Spinal cord (tissue), 10 donors: Measurements from ENCODE around the gene PRDX1. TPM values are rescaled to one million over a fixed set of nuclear protein-coding genes. Genes with fewer than 3 reads are reported as not detected.
A peak's percentile ranks its signal among the peaks of the same experiment; 100 is the strongest.
"Not testable (repeated sequence)": the region's sequence is repeated elsewhere in the genome, so short reads cannot be mapped to it uniquely, and the experiment has no call there.

Experiments used
- DNase-seq, 6 donors: peaks; one replicate each; pipeline versions ENCODE4 v3.0.0 to v3.0.0-alpha.2; 2013 to 2015; ENCODE audit warnings: low spot score in 6 of 6, low read depth in 4 of 6
- H3K27ac ChIP-seq: one replicate; pipeline ENCODE4 v1.5.1; 2013; ENCODE audit warnings: low read depth, low read length, control low read depth
- H3K27me3 ChIP-seq: one replicate; pipeline ENCODE4 v1.6.1; 2013; ENCODE audit warnings: low read length; ENCODE audit not compliant: control insufficient read depth, insufficient read depth
- H3K36me3 ChIP-seq: one replicate; pipeline ENCODE4 v1.6.1; 2013; ENCODE audit warnings: low read length; ENCODE audit not compliant: control insufficient read depth, insufficient read depth
- H3K4me1 ChIP-seq: one replicate; pipeline ENCODE4 v1.6.1; 2013; ENCODE audit warnings: low read length; ENCODE audit not compliant: control insufficient read depth, insufficient read depth
- H3K4me3 ChIP-seq: one replicate; pipeline ENCODE4 v1.5.1; 2013; ENCODE audit warnings: low read depth, low read length, control low read depth
- H3K9me3 ChIP-seq: one replicate; pipeline ENCODE4 v1.6.1; 2013; ENCODE audit warnings: low read length; ENCODE audit not compliant: control insufficient read depth, insufficient read depth
- WGBS: methylation state at CpG from one replicate; pipeline ENCODE4 v1.1.5; 2013; ENCODE audit warnings: missing lambda C conversion rate; ENCODE audit not compliant: insufficient coverage; 5-methylcytosine and 5-hydroxymethylcytosine counted together
- polyA plus RNA-seq, 2 donors: library from polyadenylated mRNA; unstranded; fragments of 120-200 nt; gene quantifications; one replicate each; pipeline ENCODE4 v1.2.1, GENCODE V29; 2013; ENCODE audit not compliant: insufficient read length in 2 of 2
- total RNA-seq, 2 donors: library from RNA; depleted of rRNA in 1 of 2; stranded (reverse); fragments of 120-200 nt in 1 of 2; fragments of >200 nt in 1 of 2; gene quantifications; one replicate each; pipeline versions ENCODE4 v1.2.3 to v1.2.4, GENCODE V29; 2013 to 2014
- donor health status: healthy.

Gene PRDX1
- total and polyA plus RNA-seq, 4 donors: 393 to 504 (median 477) TPM

DNA sequence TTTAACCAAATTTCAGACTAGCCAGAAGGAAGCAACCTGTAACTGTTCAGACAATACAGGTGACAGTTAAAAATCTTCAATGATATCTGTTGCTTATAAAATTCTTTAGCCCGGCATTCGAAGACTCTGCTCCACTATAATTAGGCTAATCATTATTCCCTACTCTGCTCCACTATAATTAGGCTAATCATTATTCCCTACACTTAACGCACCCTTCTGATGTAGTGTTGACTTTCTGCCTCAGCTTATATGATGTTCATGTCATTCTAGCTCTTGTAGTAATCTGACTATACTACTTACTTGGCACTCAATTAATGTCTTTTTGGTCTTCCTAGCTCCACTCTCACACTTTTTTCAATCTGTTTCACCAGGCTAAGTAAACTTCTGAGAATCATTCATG, 44.0 kb downstream of the PRDX1 start:
- H3K9me3 ChIP-seq: no peaks in the 10 kb centered on the region
- DNase-seq: no peak
- no peaks in the 10 kb centered on the region for H3K36me3 ChIP-seq
- WGBS: no CpG with 5 or more reads among the region's 3 CpGs
- no peaks in the 10 kb centered on the region for H3K4me1 ChIP-seq
- no peak overlapping the region for H3K4me3 ChIP-seq
- H3K27ac ChIP-seq: no peak overlapping the region
- H3K27me3 ChIP-seq: no peaks in the 10 kb centered on the region

DNA sequence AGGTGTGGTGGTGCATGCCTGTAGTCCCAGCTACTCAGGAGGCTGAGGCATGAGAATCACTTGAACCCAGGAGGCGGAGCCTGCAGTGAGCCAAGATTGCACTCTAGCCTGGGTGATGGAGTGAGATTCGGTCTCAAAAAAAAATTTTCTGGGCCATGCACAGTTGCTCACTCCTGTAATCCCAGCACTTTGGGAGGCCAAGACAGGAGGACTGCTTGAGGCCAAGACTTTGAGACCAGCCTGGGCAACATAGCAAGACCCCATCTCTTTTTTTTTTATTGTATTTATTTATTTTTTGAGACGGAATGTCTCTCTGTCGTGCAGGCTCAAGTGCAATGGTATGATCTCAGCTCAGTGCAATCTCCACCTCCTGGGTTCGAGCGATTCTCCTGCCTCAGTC, 47.5 kb downstream of the PRDX1 start:
- 100% methylated on average over 4 of the region's 6 CpGs for WGBS
- H3K27ac ChIP-seq, DNase-seq, H3K36me3 ChIP-seq, H3K27me3 ChIP-seq, H3K4me1 ChIP-seq, H3K9me3 ChIP-seq, H3K4me3 ChIP-seq: not testable (repeated sequence)

DNA sequence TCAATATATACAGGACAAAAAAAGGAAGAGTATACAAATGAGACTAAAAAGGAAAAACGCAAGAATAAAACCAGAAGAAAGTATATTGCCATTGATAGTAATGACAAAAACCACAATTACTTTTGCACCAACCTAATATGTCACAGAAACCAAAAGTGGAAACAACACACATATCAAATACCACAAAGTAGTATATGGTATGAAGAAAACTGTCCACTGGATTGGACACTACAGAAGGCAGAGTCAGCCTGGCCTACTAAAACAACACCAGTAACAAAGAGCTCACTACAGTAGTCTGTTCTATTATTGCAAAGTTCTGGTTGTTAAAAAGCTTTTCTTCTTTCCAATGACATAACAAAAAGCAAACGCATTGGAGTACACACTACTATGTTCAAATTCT, 48.4 kb downstream of the PRDX1 start:
- H3K9me3 ChIP-seq: no peaks in the 10 kb centered on the region
- H3K4me3 ChIP-seq: no peak overlapping the region
- H3K36me3 ChIP-seq: no peaks in the 10 kb centered on the region
- no peak overlapping the region for H3K27ac ChIP-seq
- no CpG with 5 or more reads among the region's 2 CpGs for WGBS
- no peaks in the 10 kb centered on the region for H3K27me3 ChIP-seq
- H3K4me1 ChIP-seq: no peaks in the 10 kb centered on the region
- DNase-seq: no peak

DNA sequence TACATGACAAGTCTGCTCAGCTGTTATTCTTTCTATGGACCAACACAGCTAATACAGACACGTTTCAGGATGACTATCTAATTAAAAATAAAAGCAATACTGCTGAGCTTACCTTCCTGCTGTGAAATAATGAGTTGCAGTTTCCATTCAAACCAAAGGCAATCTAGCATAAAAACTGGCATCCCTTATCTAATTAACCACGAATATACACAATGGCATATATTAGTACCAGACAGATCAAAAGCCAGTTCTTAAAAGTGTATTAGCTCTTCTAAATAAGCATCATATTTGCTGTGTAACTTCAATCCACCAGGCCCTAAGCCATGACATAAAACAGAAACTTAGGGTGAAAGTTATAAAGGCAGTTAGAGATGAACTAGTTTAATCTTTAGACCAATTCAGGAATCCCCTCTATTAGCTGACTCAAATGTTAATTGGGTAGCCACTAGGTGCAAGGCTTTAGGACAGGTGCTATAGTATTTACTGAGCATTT, 51.3 kb downstream of the PRDX1 start:
- no CpG with 5 or more reads among the region's 2 CpGs for WGBS
- DNase-seq: peak in 1 of 6 donors; percentile 84

DNA sequence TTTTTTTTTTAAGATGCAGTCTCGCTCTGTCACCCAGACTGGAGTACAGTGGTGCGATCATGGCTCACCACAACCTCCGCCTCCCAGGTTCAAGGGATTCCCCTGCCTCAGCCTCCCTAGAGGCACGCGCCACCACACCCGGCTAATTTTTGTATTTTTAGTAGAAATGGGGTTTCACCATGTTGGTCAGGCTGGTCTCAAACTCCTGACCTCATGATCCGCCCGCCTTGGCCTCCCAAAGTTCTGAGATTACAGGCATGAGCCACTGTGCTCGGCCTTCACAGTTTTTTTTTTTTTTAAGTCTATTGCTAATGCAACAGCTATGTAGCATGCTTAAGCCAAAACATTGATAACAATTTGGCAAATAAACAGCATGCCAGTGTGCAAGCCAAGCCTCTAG, 54.3 kb downstream of the PRDX1 start:
- not testable (repeated sequence) for H3K36me3 ChIP-seq, H3K4me1 ChIP-seq, H3K27me3 ChIP-seq, H3K27ac ChIP-seq, H3K9me3 ChIP-seq, DNase-seq, H3K4me3 ChIP-seq
- WGBS: 98% methylated on average over 5 of the region's 9 CpGs

More for the DNA sequence above, 51.3 kb downstream of the PRDX1 start:
- Histone ChIP-seq H3K9me3 (no peaks in the 10 kb centered on the region), H3K27me3 (no peaks in the 10 kb centered on the region), H3K4me3 (no peak overlapping the region), H3K4me1 (no peaks in the 10 kb centered on the region), H3K36me3 (no peaks in the 10 kb centered on the region), H3K27ac (no peak overlapping the region)

DNA sequence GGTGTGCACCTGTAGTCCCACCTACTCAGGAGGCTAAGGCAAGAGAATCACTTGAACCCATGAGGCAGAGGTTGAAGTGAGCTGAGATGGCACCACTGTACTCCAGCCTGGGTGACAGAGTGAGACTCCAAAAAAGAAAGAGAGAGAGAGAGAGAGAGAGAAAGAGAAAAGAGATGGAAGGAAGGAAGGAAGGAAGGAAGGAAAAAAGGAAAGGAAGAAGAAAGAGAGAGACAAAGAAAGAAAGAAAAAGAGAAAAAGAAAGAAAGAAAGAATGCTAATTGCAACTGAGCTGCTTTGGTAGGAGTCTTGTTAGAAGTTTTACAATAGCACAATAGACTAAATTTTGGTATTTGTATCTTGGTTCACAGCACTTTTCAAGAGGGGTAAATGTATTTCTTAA, 56.4 kb downstream of the PRDX1 start:
- no peak for DNase-seq
- Histone ChIP-seq H3K9me3 (no peaks in the 10 kb centered on the region), H3K36me3 (no peaks in the 10 kb centered on the region), H3K27ac (no peak overlapping the region), H3K4me3 (no peak overlapping the region), H3K27me3 (no peaks in the 10 kb centered on the region), H3K4me1 (no peaks in the 10 kb centered on the region)

Other genes starting within 250 kb of the PRDX1 start
- gene HPDL, start 195.0 kb downstream of the PRDX1 start, total RNA-seq: 1 to 10 TPM; 1.8 to 2.0 TPM
- 1 to 10 TPM; 3.3 to 4.6 TPM for gene HPDL, start 195.0 kb downstream of the PRDX1 start, polyA plus RNA-seq
- gene TOE1, start 181.7 kb downstream of the PRDX1 start, total RNA-seq: 10 to 100 TPM in 1 of 2 donors, 1 to 10 TPM in 1; 6.8 to 10.1 TPM
- gene TOE1, start 181.7 kb downstream of the PRDX1 start, polyA plus RNA-seq: 1 to 10 TPM; 9.1 to 9.6 TPM
- gene MUTYH, start 181.4 kb downstream of the PRDX1 start, total RNA-seq: 10 to 100 TPM; 13.2 to 36.5 TPM
- gene MUTYH, start 181.4 kb downstream of the PRDX1 start, polyA plus RNA-seq: 10 to 100 TPM; 39.7 to 55.7 TPM
- gene TESK2, start 30.7 kb downstream of the PRDX1 start, total RNA-seq: 1 to 10 TPM; 5.4 to 7.3 TPM
- gene TESK2, start 30.7 kb downstream of the PRDX1 start, polyA plus RNA-seq: 1 to 10 TPM; 4.0 to 4.9 TPM
- 1 to 10 TPM; 1.6 to 5.8 TPM for gene CCDC163, start 21.8 kb downstream of the PRDX1 start, total RNA-seq
- gene CCDC163, start 21.8 kb downstream of the PRDX1 start, polyA plus RNA-seq: 1 to 10 TPM; 2.9 to 8.7 TPM
- 1 to 10 TPM; 2.7 to 6.1 TPM for gene MMACHC, start 21.6 kb downstream of the PRDX1 start, total RNA-seq
- 1 to 10 TPM; 8.8 to 9.9 TPM for gene MMACHC, start 21.6 kb downstream of the PRDX1 start, polyA plus RNA-seq
- 100 to 1,000 TPM in 1 of 2 donors, 10 to 100 TPM in 1; 58.9 to 121 TPM for gene AKR1A1, start 28.9 kb upstream of the PRDX1 start, total RNA-seq
- gene AKR1A1, start 28.9 kb upstream of the PRDX1 start, polyA plus RNA-seq: 100 to 1,000 TPM; 113 to 116 TPM
- 10 to 100 TPM; 64.5 to 97.5 TPM for gene NASP, start 62.2 kb upstream of the PRDX1 start, total RNA-seq
- 100 to 1,000 TPM; 224 to 265 TPM for gene NASP, start 62.2 kb upstream of the PRDX1 start, polyA plus RNA-seq
- 1 to 10 TPM in 1 of 2 donors, not detected in 1; 1.0 TPM for gene CCDC17, start 102.2 kb upstream of the PRDX1 start, total RNA-seq
- 1 to 10 TPM; 1.1 to 1.7 TPM for gene CCDC17, start 102.2 kb upstream of the PRDX1 start, polyA plus RNA-seq
- gene GPBP1L1, start 164.6 kb upstream of the PRDX1 start, total RNA-seq: 10 to 100 TPM; 80.0 to 87.0 TPM
- gene GPBP1L1, start 164.6 kb upstream of the PRDX1 start, polyA plus RNA-seq: 10 to 100 TPM; 51.0 to 59.7 TPM
- gene TMEM69, start 166.3 kb upstream of the PRDX1 start, total RNA-seq: 10 to 100 TPM; 14.2 to 24.3 TPM
- 10 to 100 TPM; 27.9 to 30.7 TPM for gene TMEM69, start 166.3 kb upstream of the PRDX1 start, polyA plus RNA-seq
- gene IPP, start 228.8 kb upstream of the PRDX1 start, total RNA-seq: 10 to 100 TPM; 18.5 to 18.7 TPM
- gene IPP, start 228.8 kb upstream of the PRDX1 start, polyA plus RNA-seq: 10 to 100 TPM; 22.9 to 23.2 TPM